HepG2 (cell line): ENCODE measurements around the gene CSTF3. TPM values are rescaled to one million over a fixed set of nuclear protein-coding genes. Genes with fewer than 3 reads are reported as not detected.

ENCODE experiments used
- EHMT2 ChIP-seq: fragments of 200-600 bp; sonication (generic); IDR thresholded peaks from 2 replicates; pipeline ENCODE4 v1.7.0; 2017; ENCODE audit warnings: antibody characterized with exemption, low read depth, low read length, borderline replicate concordance
- MTA3 ChIP-seq: sonication (generic); formaldehyde crosslinking; IDR thresholded peaks from 2 replicates; pipeline ENCODE4 v1.4.0; 2020; ENCODE audit warnings: missing genetic modification reagents
- SSRP1 ChIP-seq: IDR thresholded peaks from 2 replicates; pipeline ENCODE4 v1.6.1; 2016; ENCODE audit warnings: control low read depth
- ZNF737 ChIP-seq: sonication (generic); formaldehyde crosslinking; IDR thresholded peaks from 2 replicates; pipeline ENCODE4 v1.5.0; 2020; ENCODE audit warnings: missing genetic modification reagents, mild to moderate bottlenecking, borderline replicate concordance
- ZNF790 ChIP-seq: sonication (generic); formaldehyde crosslinking; IDR thresholded peaks from 2 replicates; pipeline ENCODE4 v1.8.0; 2022; ENCODE audit warnings: missing genetic modification reagents, mild to moderate bottlenecking, borderline replicate concordance
- polyA plus RNA-seq, 8 experiments: library from polyadenylated mRNA; depleted of rRNA in 3 of 8; stranded (reverse) in 7 of 8; unstranded in 1 of 8; fragments of >200 nt; fragmentation: Illumina TruSeq in 4 of 8; extraction: Trizol in 4 of 8; gene quantifications; 2 replicates each; pipeline versions ENCODE4 v1.2.1 to v1.2.3, GENCODE V29; 2011 to 2016; ENCODE audit warnings: low read depth in 4 of 8, missing spikeins in 1 of 8, mixed read lengths in 1 of 8; ENCODE audit not compliant: insufficient read depth in 1 of 8
- total RNA-seq, 5 experiments: library from RNA; depleted of rRNA; stranded (reverse); fragments of >200 nt; fragmentation: Illumina TruSeq; extraction: Trizol; gene quantifications; 2 replicates each; pipeline ENCODE4 v1.2.3, GENCODE V29; 2016; ENCODE audit warnings: low read depth in 1 of 5
- TF ChIP-seq, protein P1 (sequence below): IDR thresholded peaks from 2 replicates; pipeline ENCODE4 v1.4.0; 2020; ENCODE audit warnings: mild to moderate bottlenecking, missing genetic modification reagents
- TF ChIP-seq, protein P2 (sequence below): IDR thresholded peaks from 2 replicates; pipeline ENCODE4 v1.6.1; 2016; ENCODE audit warnings: missing biosample characterization, missing genetic modification reagents, low read depth
- TF ChIP-seq, protein P3 (sequence below): sonication (generic); formaldehyde crosslinking; IDR thresholded peaks from 2 replicates; pipeline ENCODE4 v1.5.0; 2020; ENCODE audit warnings: mild to moderate bottlenecking, missing genetic modification reagents, borderline replicate concordance
- TF ChIP-seq, protein P4 (sequence below): sonication (generic); formaldehyde crosslinking; IDR thresholded peaks from 2 replicates; pipeline ENCODE4 v1.4.0; 2020; ENCODE audit warnings: missing genetic modification reagents
- TF ChIP-seq, protein P5 (sequence below): fragments of 450-650 bp; IDR thresholded peaks from 2 replicates; pipeline ENCODE4 v1.6.1; 2017
- TF ChIP-seq, protein P6 (sequence below): sonication (generic); formaldehyde crosslinking; IDR thresholded peaks from 2 replicates; pipeline ENCODE4 v1.4.0; 2020; ENCODE audit warnings: missing genetic modification reagents

Gene CSTF3
- total and polyA plus RNA-seq, 2 of the 13 experiments (the other 11 are each of a cell fraction or from before 2014, with no cell fraction given) = 21.5 to 43.6 TPM

DNA sequence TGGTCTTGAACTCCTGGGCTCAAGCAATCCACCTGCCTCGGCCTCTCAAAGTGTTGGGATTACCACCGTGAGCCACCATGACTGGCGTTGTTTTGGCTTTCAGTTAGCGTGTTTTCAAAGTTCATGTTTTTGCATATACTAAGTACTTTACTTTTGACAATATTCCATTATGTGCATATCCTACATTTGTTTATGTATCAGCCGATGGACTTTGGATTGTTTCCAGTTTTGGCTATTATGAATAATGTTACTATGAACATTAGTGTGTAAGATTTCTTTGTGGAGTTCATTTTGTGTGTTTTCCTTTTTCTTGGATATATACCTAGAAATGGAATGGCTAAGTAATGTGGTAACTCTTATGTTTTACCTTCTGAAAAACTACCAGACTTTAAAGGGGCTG, 9.9 kb downstream of the CSTF3 start (continued):
- TF ChIP-seq, protein P1, sequence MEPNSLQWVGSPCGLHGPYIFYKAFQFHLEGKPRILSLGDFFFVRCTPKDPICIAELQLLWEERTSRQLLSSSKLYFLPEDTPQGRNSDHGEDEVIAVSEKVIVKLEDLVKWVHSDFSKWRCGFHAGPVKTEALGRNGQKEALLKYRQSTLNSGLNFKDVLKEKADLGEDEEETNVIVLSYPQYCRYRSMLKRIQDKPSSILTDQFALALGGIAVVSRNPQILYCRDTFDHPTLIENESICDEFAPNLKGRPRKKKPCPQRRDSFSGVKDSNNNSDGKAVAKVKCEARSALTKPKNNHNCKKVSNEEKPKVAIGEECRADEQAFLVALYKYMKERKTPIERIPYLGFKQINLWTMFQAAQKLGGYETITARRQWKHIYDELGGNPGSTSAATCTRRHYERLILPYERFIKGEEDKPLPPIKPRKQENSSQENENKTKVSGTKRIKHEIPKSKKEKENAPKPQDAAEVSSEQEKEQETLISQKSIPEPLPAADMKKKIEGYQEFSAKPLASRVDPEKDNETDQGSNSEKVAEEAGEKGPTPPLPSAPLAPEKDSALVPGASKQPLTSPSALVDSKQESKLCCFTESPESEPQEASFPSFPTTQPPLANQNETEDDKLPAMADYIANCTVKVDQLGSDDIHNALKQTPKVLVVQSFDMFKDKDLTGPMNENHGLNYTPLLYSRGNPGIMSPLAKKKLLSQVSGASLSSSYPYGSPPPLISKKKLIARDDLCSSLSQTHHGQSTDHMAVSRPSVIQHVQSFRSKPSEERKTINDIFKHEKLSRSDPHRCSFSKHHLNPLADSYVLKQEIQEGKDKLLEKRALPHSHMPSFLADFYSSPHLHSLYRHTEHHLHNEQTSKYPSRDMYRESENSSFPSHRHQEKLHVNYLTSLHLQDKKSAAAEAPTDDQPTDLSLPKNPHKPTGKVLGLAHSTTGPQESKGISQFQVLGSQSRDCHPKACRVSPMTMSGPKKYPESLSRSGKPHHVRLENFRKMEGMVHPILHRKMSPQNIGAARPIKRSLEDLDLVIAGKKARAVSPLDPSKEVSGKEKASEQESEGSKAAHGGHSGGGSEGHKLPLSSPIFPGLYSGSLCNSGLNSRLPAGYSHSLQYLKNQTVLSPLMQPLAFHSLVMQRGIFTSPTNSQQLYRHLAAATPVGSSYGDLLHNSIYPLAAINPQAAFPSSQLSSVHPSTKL (CRISPR knock-in tag) = no peak
- TF ChIP-seq SSRP1 (no peak), EHMT2 (no peak), ZNF790 (no peak), MTA3 (CRISPR knock-in tag) (no peak), ZNF737 (CRISPR knock-in tag) (no peak)
- TF ChIP-seq, protein P2, sequence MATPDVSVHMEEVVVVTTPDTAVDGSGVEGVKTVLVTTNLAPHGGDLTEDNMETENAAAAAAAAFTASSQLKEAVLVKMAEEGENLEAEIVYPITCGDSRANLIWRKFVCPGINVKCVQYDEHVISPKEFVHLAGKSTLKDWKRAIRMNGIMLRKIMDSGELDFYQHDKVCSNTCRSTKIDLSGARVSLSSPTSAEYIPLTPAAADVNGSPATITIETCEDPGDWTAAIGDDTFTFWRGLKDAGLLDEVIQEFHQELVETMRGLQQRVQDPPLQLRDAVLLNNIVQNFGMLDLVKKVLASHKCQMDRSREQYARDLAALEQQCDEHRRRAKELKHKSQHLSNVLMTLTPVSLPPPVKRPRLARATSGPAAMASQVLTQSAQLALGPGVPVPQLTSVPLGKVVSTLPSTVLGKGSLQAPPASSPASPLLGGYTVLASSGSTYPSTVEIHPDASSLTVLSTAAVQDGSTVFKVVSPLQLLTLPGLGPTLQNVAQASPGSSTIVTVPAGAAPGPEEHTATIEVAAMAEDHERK (CRISPR knock-in tag) = no peak
- TF ChIP-seq, protein P3, sequence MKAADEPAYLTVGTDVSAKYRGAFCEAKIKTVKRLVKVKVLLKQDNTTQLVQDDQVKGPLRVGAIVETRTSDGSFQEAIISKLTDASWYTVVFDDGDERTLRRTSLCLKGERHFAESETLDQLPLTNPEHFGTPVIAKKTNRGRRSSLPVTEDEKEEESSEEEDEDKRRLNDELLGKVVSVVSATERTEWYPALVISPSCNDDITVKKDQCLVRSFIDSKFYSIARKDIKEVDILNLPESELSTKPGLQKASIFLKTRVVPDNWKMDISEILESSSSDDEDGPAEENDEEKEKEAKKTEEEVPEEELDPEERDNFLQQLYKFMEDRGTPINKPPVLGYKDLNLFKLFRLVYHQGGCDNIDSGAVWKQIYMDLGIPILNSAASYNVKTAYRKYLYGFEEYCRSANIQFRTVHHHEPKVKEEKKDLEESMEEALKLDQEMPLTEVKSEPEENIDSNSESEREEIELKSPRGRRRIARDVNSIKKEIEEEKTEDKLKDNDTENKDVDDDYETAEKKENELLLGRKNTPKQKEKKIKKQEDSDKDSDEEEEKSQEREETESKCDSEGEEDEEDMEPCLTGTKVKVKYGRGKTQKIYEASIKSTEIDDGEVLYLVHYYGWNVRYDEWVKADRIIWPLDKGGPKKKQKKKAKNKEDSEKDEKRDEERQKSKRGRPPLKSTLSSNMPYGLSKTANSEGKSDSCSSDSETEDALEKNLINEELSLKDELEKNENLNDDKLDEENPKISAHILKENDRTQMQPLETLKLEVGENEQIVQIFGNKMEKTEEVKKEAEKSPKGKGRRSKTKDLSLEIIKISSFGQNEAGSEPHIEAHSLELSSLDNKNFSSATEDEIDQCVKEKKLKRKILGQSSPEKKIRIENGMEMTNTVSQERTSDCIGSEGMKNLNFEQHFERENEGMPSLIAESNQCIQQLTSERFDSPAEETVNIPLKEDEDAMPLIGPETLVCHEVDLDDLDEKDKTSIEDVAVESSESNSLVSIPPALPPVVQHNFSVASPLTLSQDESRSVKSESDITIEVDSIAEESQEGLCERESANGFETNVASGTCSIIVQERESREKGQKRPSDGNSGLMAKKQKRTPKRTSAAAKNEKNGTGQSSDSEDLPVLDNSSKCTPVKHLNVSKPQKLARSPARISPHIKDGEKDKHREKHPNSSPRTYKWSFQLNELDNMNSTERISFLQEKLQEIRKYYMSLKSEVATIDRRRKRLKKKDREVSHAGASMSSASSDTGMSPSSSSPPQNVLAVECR (CRISPR knock-in tag) = no peak
- TF ChIP-seq, protein P4, sequence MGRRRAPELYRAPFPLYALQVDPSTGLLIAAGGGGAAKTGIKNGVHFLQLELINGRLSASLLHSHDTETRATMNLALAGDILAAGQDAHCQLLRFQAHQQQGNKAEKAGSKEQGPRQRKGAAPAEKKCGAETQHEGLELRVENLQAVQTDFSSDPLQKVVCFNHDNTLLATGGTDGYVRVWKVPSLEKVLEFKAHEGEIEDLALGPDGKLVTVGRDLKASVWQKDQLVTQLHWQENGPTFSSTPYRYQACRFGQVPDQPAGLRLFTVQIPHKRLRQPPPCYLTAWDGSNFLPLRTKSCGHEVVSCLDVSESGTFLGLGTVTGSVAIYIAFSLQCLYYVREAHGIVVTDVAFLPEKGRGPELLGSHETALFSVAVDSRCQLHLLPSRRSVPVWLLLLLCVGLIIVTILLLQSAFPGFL = no peak
- TF ChIP-seq, protein P5, sequence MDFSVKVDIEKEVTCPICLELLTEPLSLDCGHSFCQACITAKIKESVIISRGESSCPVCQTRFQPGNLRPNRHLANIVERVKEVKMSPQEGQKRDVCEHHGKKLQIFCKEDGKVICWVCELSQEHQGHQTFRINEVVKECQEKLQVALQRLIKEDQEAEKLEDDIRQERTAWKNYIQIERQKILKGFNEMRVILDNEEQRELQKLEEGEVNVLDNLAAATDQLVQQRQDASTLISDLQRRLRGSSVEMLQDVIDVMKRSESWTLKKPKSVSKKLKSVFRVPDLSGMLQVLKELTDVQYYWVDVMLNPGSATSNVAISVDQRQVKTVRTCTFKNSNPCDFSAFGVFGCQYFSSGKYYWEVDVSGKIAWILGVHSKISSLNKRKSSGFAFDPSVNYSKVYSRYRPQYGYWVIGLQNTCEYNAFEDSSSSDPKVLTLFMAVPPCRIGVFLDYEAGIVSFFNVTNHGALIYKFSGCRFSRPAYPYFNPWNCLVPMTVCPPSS = no peak
- TF ChIP-seq, protein P6, sequence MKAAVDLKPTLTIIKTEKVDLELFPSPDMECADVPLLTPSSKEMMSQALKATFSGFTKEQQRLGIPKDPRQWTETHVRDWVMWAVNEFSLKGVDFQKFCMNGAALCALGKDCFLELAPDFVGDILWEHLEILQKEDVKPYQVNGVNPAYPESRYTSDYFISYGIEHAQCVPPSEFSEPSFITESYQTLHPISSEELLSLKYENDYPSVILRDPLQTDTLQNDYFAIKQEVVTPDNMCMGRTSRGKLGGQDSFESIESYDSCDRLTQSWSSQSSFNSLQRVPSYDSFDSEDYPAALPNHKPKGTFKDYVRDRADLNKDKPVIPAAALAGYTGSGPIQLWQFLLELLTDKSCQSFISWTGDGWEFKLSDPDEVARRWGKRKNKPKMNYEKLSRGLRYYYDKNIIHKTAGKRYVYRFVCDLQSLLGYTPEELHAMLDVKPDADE (CRISPR knock-in tag) = no peak
